Coronary artery (tissue), 2 donors: Measurements from ENCODE around the gene ST7L.

Experiments used
- DNase-seq: peaks from one replicate; pipeline ENCODE4 v3.0.0-alpha.2; 2017; ENCODE audit warnings: low spot score
- H3K27ac ChIP-seq, 2 donors: fragments of 200-600 bp; sonication (generic); one replicate each; pipeline ENCODE4 v1.5.1; 2016 to 2019
- H3K4me3 ChIP-seq: fragments of 200-600 bp; sonication (generic); 2 replicates; pipeline ENCODE4 v1.5.1; 2016; ENCODE audit warnings: mild to moderate bottlenecking, moderate library complexity
- TF ChIP-seq, protein P1 (sequence below): fragments of 200-600 bp; sonication (generic); IDR thresholded peaks from one replicate; pipeline ENCODE4 v1.5.1; 2019; ENCODE audit warnings: antibody characterized with exemption

ST7L gene

DNA sequence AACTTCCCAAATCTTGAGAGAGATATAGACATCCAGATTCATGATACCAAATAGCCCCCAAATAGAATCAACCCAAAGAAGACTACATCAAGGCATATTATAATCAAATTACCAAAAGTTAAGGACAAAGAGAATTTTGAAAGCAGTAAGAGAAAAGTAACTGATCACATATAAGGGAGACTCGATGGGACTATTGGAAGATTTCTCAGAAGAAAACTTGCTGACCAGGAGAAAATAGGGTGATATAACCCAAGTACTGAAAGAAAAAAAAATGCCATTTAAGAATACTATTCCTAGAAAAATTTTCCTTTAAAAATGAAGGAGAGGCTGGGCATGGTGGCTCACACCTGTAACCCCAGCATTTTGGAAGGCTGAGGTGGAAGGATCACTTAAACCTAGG is 140.6 kb downstream of the ST7L start:
- TF ChIP-seq, protein P1, sequence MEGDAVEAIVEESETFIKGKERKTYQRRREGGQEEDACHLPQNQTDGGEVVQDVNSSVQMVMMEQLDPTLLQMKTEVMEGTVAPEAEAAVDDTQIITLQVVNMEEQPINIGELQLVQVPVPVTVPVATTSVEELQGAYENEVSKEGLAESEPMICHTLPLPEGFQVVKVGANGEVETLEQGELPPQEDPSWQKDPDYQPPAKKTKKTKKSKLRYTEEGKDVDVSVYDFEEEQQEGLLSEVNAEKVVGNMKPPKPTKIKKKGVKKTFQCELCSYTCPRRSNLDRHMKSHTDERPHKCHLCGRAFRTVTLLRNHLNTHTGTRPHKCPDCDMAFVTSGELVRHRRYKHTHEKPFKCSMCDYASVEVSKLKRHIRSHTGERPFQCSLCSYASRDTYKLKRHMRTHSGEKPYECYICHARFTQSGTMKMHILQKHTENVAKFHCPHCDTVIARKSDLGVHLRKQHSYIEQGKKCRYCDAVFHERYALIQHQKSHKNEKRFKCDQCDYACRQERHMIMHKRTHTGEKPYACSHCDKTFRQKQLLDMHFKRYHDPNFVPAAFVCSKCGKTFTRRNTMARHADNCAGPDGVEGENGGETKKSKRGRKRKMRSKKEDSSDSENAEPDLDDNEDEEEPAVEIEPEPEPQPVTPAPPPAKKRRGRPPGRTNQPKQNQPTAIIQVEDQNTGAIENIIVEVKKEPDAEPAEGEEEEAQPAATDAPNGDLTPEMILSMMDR = no peak
- no peak for DNase-seq

DNA sequence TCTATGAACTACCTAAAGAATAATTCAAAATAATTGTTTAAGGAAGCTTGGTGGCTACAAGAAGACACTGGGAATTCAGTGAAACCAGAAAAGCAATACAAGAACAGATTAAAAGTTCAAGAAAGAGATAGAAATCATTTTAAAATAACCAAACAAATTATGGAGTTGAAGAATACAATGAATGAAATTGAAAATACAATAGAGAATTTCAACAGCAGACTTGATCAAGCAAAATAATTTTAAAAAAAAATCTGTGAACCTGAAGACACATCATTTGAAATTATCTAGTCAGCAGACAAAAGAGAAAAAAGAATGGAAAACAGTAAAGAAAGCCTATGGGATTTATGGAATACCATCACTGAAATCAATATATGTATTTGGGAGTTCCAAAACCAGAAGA is 141.4 kb downstream of the ST7L start:
- H3K4me3 ChIP-seq = no peak overlapping the region
- DNase-seq = no peak
- TF ChIP-seq, protein P1 = no peak
- H3K27ac ChIP-seq = no peak overlapping the region

More for the DNA sequence above, 140.6 kb downstream of the ST7L start:
- H3K27ac ChIP-seq = no peak overlapping the region
- H3K4me3 ChIP-seq = no peak overlapping the region
